Epithelial cell of esophagus (primary cell): ENCODE data around the gene SLC38A10.

Experiments
- DNase-seq: peaks from one replicate; pipeline ENCODE4 v3.0.0; 2010; ENCODE audit warnings: low read depth
- H3K4me3 ChIP-seq: 2 replicates; pipeline ENCODE4 v1.5.1; 2011; ENCODE audit warnings: mild to moderate bottlenecking, low read length, control low read depth
- CTCF ChIP-seq: IDR thresholded peaks from 2 replicates; pipeline ENCODE4 v1.5.1; 2011; ENCODE audit warnings: low read depth, mild to moderate bottlenecking, low read length, control low read depth, inconsistent platforms; ENCODE audit not compliant: insufficient read depth; ENCODE audit errors: missing control alignments

SLC38A10 gene

GRCh38 chr17:81245665-81246342, 49.3 kb downstream of the SLC38A10 start:
- H3K4me3 ChIP-seq = no peak overlapping the region
- TF ChIP-seq CTCF = no peak
- no peak for DNase-seq

GRCh38 chr17:81245024-81245664, 50.0 kb downstream of the SLC38A10 start:
- no peak for TF ChIP-seq CTCF
- no peak for DNase-seq
- no peak overlapping the region for H3K4me3 ChIP-seq

GRCh38 chr17:81244358-81245023, 50.6 kb downstream of the SLC38A10 start:
- no peak for TF ChIP-seq CTCF
- DNase-seq = no peak
- no peak overlapping the region for H3K4me3 ChIP-seq

GRCh38 chr17:81243333-81243664, 51.8 kb downstream of the SLC38A10 start:
- no peak overlapping the region for H3K4me3 ChIP-seq
- DNase-seq = no peak
- TF ChIP-seq CTCF = no peak

GRCh38 chr17:81242421-81243332, 52.4 kb downstream of the SLC38A10 start:
- no peak for TF ChIP-seq CTCF
- DNase-seq = no peak
- no peak overlapping the region for H3K4me3 ChIP-seq

GRCh38 chr17:81241648-81242420, 53.3 kb downstream of the SLC38A10 start:
- peak; percentile 40 for DNase-seq
- no peak overlapping the region for H3K4me3 ChIP-seq
- TF ChIP-seq CTCF = peak; percentile 71
